ENCODE measurements around the gene RNF207. TPM values are rescaled to one million over a fixed set of nuclear protein-coding genes. Genes with fewer than 3 reads are reported as not detected.
A peak's percentile ranks its signal among the peaks of the same experiment; 100 is the strongest.

The RNF207 gene
- polyA plus RNA-seq, 1 of the 3 experiments (the other 2 are of a cell fraction): 25.4 TPM

DNA sequence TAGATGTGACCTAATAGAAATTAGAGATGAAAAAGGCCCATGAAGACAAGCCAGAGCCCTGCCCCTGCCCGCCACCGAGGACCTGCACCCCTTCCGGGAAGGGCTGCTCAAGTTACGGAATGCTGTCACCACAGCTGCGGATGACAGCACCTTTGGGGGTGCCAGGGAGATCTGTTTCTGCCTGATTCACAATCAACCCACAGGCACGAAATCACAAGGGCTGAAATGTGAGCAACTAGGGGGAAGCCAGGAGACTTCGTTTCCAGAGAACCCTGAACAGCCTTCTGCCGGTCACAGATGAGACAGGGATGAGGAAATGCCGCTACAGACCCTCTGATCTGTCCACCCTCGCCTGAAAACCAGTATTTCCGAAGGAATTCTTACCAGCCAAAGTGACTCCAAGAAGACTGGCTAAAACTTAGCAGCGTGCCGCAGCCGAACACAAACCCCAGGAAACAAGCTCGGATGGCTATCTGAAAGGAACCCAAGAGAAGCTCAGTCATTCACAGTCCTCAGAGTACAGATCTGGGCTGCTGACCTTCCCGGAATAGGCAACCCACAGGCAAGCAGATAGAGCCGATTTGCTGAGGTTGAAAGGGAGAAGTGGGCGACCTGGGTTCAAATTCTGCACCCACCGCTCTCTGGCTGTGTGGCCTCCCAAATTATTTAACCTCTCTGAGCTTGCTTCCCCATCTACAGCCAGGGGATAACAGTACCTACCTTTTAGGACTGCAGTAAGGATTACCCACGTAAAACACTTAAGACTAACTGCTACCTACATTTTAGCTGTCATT lies 28.8 kb downstream of the RNF207 start (continued):
- TF ChIP-seq IRF3 (IDR thresholded peaks at IDR 0.05; ENCODE audit: low read depth, low read length): no peak
- no peak for TF ChIP-seq PBX3 (IDR thresholded peaks at IDR 0.05)
- TF ChIP-seq POLR2AphosphoS5 (IDR thresholded peaks at IDR 0.05; ENCODE audit: low read depth, low read length): no peak
- no peak for TF ChIP-seq REST (IDR thresholded peaks at IDR 0.05; ENCODE audit: low read depth, low read length)
- no peak for TF ChIP-seq MAX (IDR thresholded peaks at IDR 0.05; ENCODE audit: low read depth)
- TF ChIP-seq YY1 (IDR thresholded peaks at IDR 0.05; ENCODE audit: low read depth): no peak
- TF ChIP-seq MXI1 (IDR thresholded peaks at IDR 0.05; ENCODE audit: low read depth, low read length): no peak
- no peak for TF ChIP-seq NRF1 (IDR thresholded peaks at IDR 0.05; ENCODE audit: low read depth, low read length)
- TF ChIP-seq ELF1 (IDR thresholded peaks at IDR 0.05): no peak

DNA sequence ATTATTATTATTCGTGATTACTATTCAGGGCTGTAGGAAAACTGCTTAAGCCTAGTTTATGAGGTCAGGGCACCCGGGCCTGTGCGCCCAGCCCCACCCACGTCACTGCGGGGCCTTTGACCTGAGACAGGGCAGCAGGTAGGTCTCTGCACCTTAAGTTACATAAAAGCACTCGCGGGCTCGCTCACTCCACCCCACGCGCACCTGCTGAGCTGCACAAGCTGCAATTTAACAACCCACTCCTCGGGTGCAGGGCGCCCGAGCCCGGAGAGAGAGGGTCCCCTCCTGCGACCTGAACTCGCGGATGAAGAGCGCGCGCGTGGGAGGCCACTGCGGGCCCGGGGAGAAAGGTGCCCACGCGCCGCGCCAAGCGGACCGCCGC lies 29.4 kb downstream of the RNF207 start:
- Histone ChIP-seq H2AFZ (ENCODE audit: low read depth) (no peak overlapping the region), H3F3A (replicated peaks; ENCODE audit: insufficient read depth) (no peaks in the 10 kb centered on the region), H3K27me3 (ENCODE audit: insufficient read depth) (no peaks in the 10 kb centered on the region), H3K4me1 (ENCODE audit: control insufficient read depth in 1 of 2, insufficient read depth in 2 of 2, low read depth in 1 of 2, low read length in 1 of 2) (peaks cover 0 to 9% of the 10 kb centered on the region in 2 experiments; a peak in 1 of 4 replicates), H3K9me2 (no peaks in the 10 kb centered on the region), H3K27ac (ENCODE audit: low read depth in 2 of 2, low read length in 1 of 2) (peak overlapping the region in 1 of 2 experiments; percentile 77; a peak in 2 of 4 replicates), H3K79me2 (ENCODE audit: insufficient read depth) (peaks cover 34% of the 10 kb centered on the region), H3K9ac (peak overlapping the region; percentile 77), H3K9me3 (no peaks in the 10 kb centered on the region), H3K36me3 (replicated peaks in 1 of 2; ENCODE audit: control insufficient read depth in 1 of 2, insufficient read depth in 2 of 2, low read length in 1 of 2) (peaks cover 4 to 13% of the 10 kb centered on the region in 2 experiments), H4K20me1 (ENCODE audit: insufficient read depth) (no peaks in the 10 kb centered on the region), H3K4me3 (ENCODE audit: low read depth in 2 of 2, low read length in 1 of 2) (peak overlapping the region; percentile 66 to 79), H3K4me2 (peak overlapping the region; percentile 79)
- ChIA-PET POLR2A (interaction anchor here (0.6 to 1.5 kb wide), 6 partner anchors 10 to 178 kb away, joined by 3 to 6 read pairs (median 3); no protein-coding TSS in a partner anchor), CTCF (interaction anchor here (0.9 to 5.5 kb wide), 9 partner anchors 12 to 256 kb away, joined by 3 to 45 read pairs (median 3); partner anchors contain the start of gene PLEKHG5)
- no peak for DNase-seq
- WGBS (ENCODE audit: low lambda C conversion rate): 0% methylated on average over 6 of the region's 30 CpGs
- TF ChIP-seq CTCF (IDR thresholded peaks at IDR 0.05): no peak
- no peak for TF ChIP-seq JUND (IDR thresholded peaks at IDR 0.05)
- no peak for TF ChIP-seq PBX3 (IDR thresholded peaks at IDR 0.05)
- TF ChIP-seq POLR2AphosphoS5 (IDR thresholded peaks at IDR 0.05; ENCODE audit: low read depth, low read length): no peak
- TF ChIP-seq, protein P1, sequence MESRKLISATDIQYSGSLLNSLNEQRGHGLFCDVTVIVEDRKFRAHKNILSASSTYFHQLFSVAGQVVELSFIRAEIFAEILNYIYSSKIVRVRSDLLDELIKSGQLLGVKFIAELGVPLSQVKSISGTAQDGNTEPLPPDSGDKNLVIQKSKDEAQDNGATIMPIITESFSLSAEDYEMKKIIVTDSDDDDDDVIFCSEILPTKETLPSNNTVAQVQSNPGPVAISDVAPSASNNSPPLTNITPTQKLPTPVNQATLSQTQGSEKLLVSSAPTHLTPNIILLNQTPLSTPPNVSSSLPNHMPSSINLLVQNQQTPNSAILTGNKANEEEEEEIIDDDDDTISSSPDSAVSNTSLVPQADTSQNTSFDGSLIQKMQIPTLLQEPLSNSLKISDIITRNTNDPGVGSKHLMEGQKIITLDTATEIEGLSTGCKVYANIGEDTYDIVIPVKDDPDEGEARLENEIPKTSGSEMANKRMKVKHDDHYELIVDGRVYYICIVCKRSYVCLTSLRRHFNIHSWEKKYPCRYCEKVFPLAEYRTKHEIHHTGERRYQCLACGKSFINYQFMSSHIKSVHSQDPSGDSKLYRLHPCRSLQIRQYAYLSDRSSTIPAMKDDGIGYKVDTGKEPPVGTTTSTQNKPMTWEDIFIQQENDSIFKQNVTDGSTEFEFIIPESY (IDR thresholded peaks at IDR 0.05; ENCODE audit: borderline replicate concordance, low read depth): no peak
- TF ChIP-seq GABPA (IDR thresholded peaks at IDR 0.05; ENCODE audit: low read depth): no peak
- TF ChIP-seq TAF1 (IDR thresholded peaks at IDR 0.05; ENCODE audit: borderline replicate concordance, low read depth, low read length): no peak
- TF ChIP-seq, protein P2, sequence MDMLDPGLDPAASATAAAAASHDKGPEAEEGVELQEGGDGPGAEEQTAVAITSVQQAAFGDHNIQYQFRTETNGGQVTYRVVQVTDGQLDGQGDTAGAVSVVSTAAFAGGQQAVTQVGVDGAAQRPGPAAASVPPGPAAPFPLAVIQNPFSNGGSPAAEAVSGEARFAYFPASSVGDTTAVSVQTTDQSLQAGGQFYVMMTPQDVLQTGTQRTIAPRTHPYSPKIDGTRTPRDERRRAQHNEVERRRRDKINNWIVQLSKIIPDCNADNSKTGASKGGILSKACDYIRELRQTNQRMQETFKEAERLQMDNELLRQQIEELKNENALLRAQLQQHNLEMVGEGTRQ (IDR thresholded peaks at IDR 0.05; ENCODE audit: borderline replicate concordance, low read depth, low read length): no peak
- TF ChIP-seq RCOR1 (IDR thresholded peaks at IDR 0.05; ENCODE audit: low read length): no peak
- no peak for TF ChIP-seq EP300 (IDR thresholded peaks at IDR 0.05; ENCODE audit: borderline replicate concordance in 1 of 2, low read depth in 1 of 2, low read length in 1 of 2)

All from SK-N-SH (cell line).